Non-pigmented ciliary epithelial cell (primary cell): Measurements from ENCODE around the gene GABRR2.

ENCODE experiments used
- DNase-seq: peaks from one replicate; pipeline ENCODE4 v3.0.0-alpha.2; 2010; ENCODE audit warnings: low read depth

GABRR2 gene

GRCh38 chr6:89208551-89208950, 106.5 kb downstream of the GABRR2 start:
- no peak for DNase-seq
